D721Med (cell line): ENCODE measurements around the gene OR52N5.

Experiments
- DNase-seq: peaks from one replicate; pipeline ENCODE4 v3.0.0; 2011; ENCODE audit warnings: low spot score; ENCODE audit not compliant: insufficient read length
- FAIRE-seq: peaks from 2 replicates; lab custom pipeline; 2011; peaks lifted over from hg19 to GRCh38; lab: Jason Lieb, UNC
- TF ChIP-seq, protein P1 (sequence below): IDR thresholded peaks from 2 replicates; pipeline ENCODE4 v1.5.1; 2012; ENCODE audit warnings: mild to moderate bottlenecking, control low read depth; ENCODE audit not compliant: insufficient read depth; ENCODE audit errors: missing control alignments

OR52N5 gene

GRCh38 chr11:5726351-5726750 lies 56.8 kb downstream of the OR52N5 start:
- DNase-seq (no peak), FAIRE-seq (no peak)
- TF ChIP-seq, protein P1, sequence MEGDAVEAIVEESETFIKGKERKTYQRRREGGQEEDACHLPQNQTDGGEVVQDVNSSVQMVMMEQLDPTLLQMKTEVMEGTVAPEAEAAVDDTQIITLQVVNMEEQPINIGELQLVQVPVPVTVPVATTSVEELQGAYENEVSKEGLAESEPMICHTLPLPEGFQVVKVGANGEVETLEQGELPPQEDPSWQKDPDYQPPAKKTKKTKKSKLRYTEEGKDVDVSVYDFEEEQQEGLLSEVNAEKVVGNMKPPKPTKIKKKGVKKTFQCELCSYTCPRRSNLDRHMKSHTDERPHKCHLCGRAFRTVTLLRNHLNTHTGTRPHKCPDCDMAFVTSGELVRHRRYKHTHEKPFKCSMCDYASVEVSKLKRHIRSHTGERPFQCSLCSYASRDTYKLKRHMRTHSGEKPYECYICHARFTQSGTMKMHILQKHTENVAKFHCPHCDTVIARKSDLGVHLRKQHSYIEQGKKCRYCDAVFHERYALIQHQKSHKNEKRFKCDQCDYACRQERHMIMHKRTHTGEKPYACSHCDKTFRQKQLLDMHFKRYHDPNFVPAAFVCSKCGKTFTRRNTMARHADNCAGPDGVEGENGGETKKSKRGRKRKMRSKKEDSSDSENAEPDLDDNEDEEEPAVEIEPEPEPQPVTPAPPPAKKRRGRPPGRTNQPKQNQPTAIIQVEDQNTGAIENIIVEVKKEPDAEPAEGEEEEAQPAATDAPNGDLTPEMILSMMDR: no peak
